ENCODE results near the gene DYNLL2.

DNA sequence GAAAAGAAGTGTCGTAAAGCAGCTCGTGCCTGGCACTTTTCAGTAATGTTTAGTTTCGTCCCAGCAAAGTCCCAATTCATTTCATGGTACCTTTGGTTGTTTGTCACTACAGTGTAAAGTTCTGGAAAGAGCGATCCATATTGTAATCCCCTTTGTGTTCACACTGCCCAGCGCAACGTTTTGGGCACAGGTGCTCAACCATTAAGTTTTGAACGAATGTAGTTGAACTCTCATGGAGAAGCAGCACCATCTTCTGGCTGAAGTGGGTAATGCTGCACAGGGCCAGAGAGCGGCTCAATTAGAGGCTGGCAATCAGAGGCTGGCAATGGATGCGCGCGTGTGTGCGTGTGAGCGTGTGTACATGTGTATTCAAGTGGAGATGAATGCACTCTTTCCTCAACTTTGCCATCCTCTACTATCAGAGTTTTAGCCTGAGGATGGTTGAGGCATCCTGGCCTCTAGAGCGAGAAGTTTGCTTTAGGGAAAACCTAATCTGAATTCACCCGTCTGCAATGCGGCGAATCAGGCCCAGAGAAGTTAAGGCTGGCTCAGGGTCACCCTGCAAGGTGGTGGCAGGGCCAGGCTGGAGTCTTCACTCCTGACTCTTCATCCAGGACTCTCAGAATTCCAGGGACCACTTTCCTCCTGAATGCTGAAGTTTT is 29.9 kb downstream of the DYNLL2 start:
- TF ChIP-seq TCF12 (IDR thresholded peaks at IDR 0.05) (no peak), NRF1 (IDR thresholded peaks at IDR 0.05; ENCODE audit: low read depth, low read length) (no peak), ELF1 (IDR thresholded peaks at IDR 0.05) (no peak), CTCF (IDR thresholded peaks at IDR 0.05) (peak; percentile 99), RFX5 (IDR thresholded peaks at IDR 0.05; ENCODE audit: low read length) (no peak), YY1 (IDR thresholded peaks at IDR 0.05; ENCODE audit: low read depth) (no peak), PBX3 (IDR thresholded peaks at IDR 0.05) (no peak), GABPA (IDR thresholded peaks at IDR 0.05; ENCODE audit: low read depth) (no peak), SIN3A (IDR thresholded peaks at IDR 0.05; ENCODE audit: borderline replicate concordance, low read depth, low read length) (no peak), SMC3 (IDR thresholded peaks at IDR 0.05; ENCODE audit: low read depth, low read length) (peak; percentile 95), CHD2 (IDR thresholded peaks at IDR 0.05; ENCODE audit: low read length, partially characterized antibody) (peak; percentile 45), EP300 (IDR thresholded peaks at IDR 0.05; ENCODE audit: borderline replicate concordance in 1 of 2, low read depth in 1 of 2, low read length in 1 of 2) (no peak)
- TF ChIP-seq, protein P1, sequence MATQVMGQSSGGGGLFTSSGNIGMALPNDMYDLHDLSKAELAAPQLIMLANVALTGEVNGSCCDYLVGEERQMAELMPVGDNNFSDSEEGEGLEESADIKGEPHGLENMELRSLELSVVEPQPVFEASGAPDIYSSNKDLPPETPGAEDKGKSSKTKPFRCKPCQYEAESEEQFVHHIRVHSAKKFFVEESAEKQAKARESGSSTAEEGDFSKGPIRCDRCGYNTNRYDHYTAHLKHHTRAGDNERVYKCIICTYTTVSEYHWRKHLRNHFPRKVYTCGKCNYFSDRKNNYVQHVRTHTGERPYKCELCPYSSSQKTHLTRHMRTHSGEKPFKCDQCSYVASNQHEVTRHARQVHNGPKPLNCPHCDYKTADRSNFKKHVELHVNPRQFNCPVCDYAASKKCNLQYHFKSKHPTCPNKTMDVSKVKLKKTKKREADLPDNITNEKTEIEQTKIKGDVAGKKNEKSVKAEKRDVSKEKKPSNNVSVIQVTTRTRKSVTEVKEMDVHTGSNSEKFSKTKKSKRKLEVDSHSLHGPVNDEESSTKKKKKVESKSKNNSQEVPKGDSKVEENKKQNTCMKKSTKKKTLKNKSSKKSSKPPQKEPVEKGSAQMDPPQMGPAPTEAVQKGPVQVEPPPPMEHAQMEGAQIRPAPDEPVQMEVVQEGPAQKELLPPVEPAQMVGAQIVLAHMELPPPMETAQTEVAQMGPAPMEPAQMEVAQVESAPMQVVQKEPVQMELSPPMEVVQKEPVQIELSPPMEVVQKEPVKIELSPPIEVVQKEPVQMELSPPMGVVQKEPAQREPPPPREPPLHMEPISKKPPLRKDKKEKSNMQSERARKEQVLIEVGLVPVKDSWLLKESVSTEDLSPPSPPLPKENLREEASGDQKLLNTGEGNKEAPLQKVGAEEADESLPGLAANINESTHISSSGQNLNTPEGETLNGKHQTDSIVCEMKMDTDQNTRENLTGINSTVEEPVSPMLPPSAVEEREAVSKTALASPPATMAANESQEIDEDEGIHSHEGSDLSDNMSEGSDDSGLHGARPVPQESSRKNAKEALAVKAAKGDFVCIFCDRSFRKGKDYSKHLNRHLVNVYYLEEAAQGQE (IDR thresholded peaks at IDR 0.05; ENCODE audit: low read depth, low read length): no peak
- TF ChIP-seq, protein P2, sequence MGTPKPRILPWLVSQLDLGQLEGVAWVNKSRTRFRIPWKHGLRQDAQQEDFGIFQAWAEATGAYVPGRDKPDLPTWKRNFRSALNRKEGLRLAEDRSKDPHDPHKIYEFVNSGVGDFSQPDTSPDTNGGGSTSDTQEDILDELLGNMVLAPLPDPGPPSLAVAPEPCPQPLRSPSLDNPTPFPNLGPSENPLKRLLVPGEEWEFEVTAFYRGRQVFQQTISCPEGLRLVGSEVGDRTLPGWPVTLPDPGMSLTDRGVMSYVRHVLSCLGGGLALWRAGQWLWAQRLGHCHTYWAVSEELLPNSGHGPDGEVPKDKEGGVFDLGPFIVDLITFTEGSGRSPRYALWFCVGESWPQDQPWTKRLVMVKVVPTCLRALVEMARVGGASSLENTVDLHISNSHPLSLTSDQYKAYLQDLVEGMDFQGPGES (IDR thresholded peaks at IDR 0.05; ENCODE audit: low read depth, low read length): no peak

Measured in SK-N-SH (cell line).